DMS53 treated with DMSO at 0.1 percent for 48 hours (cell line): ENCODE data around the gene ERC2.

Experiments
- DNase-seq: peaks from one replicate; lab custom pipeline; 2025; ENCODE audit not compliant: unreplicated experiment; lab: John Stamatoyannopoulos, UW

Gene ERC2

DNA sequence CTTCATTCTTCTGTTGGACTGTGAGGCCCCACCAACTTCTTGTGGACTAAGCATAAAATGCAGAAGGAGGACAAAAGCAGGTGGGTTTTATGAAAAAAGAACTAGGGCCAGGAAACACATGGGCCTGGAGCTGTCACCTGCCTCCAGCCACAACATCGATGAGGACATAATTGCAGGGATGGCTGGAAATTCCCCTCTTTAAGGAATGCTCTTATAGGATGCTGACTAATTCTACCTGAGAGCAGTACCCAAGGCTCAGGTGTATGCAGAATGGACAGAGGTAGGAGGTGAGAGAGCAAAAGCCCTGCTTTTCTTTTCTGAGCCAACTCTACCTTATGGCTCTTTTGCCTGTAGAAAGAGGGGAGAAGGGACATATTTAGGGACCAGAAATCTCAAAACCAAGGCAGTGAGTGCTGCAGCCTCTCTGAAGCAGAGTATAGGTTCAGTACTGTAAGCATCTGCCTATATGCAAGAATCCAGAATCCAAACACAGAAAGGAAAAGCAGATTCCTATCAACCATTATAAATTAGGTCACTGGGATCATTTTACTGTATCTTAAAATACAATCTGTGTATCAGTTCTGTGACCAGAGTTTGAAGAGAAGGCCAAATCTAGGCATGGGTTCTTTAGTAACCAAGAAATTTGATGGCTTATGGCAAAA is 775.8 kb downstream of the ERC2 start:
- DNase-seq = no peak

DNA sequence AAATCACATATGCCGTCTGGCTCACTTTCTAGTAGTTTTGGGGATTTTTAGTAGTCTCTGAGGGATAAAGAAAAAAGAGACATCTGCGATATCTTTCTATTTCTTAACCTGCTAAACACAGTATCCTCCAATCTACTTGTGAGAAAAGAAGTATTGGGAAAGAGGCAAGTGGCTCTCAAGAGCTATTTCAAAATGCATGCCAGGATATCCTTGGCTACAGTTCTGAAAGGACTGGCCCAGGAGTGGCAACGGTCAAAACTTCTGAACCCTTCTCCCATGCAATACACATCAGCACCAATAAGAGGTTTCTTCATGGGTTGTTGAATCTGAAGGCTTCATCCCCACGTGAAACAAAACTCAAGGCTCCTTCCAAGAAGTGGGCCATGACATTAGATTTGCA is 777.1 kb downstream of the ERC2 start:
- DNase-seq = no peak

DNA sequence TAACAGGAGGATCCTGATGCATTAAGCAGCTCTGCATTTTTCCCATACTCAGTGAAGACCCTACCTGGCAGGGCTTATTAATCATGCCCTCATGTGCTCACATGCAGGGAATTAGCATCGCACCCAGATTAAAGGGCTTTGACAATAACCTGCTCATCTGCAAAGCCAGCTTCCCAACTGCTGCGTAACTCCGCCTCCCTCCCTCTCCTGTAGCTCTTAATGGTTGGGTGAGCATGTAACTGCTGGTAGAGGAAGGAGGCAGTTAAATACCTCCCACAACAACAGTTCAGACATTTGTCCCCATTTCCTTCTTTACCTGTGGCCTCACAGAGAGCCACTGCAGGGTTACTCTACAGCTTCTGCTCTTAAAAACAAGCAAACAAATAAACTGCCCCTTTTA is 777.5 kb downstream of the ERC2 start:
- DNase-seq = no peak

DNA sequence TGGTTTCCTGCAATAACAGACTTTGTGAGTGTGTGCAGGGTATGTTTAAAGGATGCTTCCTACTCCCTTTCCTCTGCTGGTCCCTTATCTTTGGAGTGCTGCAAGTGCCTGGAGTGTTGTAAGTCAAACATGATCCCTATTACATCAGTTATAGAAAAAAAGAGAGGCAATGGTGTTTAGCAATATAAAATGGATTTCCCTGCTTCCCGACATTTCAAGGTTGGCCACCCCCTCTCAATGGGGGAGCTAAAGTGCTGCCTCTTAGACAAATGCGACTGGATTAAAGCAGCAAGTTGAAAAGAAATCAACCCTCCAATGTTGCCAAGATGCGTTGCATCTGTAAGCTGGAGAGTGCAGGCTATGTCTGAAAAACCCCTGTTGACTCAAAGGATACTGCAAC is 778.1 kb downstream of the ERC2 start:
- no peak for DNase-seq

DNA sequence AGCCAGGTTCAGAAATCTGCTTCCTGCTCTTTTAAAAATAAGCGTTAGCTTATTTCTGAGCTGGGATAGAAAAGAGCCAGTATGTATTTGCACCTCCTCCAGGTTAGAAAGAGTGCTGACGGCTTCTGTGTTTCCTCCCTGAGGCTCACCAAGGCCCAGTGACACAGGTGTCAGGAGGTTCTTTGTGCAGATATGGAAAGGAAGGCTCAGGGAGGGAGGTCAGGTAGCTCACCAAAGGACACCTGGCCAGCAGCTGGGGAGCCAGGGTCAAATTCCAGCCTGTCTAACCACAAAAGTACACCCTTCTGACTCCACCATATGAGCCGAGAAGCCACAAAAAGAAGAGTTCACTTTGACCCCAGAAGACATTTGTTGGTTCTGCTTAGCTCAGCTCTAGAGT is 780.1 kb downstream of the ERC2 start:
- DNase-seq = no peak

DNA sequence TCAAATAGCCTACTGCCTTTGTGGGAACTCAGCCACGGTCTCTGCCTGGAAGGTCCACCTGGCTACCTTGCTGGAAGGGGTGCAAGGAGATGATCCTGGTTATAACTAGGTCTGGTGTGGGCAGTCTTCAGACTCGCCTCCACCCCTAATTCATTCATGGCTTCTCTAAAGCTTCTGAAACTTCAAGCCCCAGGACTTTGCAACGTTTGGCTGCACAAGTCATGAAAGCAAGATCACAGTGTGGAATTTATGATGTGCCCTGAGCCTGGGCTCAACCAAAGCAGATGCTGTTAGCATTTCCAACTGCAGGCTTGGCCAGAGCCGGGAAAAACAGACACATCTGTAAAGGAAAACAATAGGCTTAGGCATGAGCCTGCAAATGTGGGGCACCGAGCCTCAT is 780.7 kb downstream of the ERC2 start:
- no peak for DNase-seq

DNA sequence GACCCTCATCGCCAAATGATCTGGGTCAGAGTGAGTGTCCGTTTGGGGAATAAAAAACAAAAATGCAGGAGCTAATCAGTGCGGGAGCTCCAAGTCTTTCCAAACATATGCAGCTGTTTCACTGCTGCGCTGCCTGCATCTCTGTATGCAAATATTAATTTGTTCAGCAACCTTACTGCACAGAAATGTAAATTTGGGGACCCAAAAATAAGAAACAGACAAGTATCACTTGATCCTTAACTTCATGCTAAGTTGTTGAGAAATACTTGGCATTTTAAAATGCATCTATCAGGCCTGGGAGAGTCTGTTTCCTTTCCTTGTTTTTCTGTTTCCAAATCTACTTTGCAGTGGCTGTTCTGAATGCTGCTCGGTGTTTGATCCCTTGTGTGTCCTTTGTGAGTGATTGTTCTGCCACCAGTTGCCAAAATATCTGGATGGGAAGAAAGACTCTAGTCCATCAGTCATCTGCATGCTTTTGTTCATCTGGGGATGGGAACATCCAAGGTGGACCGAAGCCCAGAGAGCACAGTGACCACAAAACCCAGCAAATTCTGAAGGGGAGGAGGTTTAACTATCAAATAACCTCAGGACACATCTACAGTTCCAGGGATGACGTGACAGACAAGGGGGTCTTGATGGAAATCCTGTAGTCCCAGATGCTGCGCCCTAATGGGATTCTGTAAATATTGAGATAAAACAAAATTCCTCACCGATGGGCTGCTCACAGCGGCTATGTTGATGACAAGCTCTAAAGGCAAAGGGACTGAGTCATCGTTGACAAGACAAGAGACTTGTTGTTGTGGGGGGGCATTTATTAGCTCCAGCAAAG is 781.6 kb downstream of the ERC2 start:
- DNase-seq = no peak

DNA sequence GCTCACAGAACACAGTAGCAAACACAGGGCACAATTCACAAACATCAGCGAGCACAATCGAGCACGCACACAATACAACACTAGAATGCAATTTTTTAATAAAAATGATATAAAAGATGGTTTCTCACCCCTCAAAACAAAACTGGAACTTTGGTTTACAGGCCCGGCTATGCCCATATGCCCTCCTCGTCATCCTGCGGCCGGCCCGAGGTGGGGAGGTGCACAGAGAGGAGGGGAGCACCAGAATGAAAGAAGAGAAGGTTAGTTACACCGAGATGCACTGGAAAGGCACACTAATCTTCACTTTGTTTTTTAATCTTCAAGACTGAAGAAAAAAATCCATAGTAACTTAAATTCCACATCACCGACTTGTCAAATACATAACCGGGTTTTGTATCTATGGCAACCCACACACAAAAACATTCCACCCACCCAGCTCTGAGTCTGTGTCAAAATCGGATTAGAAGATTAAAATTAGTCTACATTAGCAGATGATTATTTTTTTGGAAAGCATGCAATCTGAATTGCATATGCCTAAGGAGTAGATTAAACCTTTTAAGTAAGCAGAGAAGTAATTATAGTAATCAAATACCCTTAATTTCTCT is 784.5 kb downstream of the ERC2 start:
- DNase-seq = no peak

DNA sequence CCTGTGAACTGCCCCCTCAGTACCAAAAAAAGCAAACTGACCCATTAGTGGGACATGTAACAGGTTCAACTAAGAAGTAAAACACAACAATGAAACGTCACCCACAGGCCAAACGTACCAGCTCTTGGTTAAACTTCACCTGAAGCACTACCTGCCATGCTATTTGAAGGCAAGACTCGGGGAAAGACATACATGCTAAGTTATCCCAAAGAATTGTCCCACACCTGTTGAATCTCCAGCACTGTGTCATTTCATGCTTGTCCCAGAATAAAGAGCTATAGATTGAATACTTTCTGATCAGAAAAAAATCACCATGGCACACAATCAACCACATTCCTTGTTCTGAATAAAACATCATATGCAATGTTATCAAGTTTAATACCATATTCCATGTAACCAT is 785.8 kb downstream of the ERC2 start:
- DNase-seq = no peak

DNA sequence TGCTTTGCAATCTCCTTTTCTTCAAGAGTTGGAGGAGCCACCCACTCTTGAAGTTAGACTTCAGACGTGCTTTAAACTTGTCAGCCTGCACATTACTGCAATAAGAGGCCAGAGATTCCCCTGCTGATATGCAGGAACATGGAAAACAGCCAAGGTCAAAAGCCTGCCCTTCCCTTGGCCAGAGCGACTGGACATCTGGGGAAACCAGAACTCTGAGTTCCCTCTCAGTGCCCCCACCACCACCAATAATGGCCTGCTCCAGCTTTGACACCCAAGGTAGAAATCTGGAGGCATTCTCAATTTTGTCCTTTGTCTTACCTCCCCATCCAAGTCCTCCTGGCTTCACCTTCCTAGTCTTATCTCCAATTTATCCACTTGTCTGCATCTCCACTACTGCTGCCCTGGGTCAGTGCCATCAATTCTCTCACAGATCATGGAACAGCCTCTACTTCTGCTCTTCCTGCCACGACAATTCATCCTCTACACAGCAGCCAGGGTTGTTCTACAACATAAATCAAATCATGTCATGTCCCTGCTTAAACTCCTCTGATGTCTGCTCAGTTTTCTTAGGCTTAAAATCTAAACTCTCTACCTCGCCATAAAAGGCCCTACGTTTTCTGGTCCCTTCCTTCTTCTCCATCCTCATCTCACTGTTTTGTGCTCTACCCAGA is 789.6 kb downstream of the ERC2 start:
- no peak for DNase-seq

DNA sequence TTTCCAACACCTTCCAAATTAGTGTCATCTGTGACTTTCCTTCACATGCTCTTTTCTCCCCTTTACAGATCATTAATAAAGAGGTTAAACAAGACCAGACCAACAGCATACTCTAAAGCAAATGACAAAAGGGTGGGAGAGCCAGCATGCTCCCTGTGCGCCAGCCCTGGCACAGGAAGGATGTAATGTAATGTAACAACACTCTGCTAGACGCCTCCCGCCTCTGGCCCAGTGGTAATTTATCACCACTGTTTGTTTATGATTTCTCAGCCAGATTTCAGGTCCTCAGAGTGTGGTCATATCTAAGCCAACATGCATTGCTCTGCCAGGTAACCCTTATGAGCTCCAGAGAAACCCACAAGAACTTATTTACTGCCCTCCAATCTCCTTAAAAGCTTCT is 791.6 kb downstream of the ERC2 start:
- no peak for DNase-seq

DNA sequence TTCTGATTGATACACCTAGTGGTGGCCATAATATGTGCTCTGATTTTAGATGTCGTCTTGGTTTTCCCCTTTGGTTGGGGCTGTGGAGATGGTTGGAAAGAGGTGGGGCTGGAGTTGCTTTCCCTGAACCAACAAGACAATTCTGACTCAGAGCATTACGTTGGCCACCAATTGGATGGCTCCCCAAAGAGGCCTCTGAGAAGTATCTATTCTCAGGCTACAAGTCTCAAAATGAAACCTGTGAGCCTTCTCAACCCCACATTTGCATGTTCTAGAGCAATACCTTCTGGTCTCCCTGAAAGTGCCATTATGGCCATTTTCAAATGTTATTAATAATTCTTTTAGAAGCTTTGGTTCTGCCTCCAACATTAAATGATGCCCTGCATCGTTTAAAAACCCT is 792.8 kb downstream of the ERC2 start:
- DNase-seq = no peak

DNA sequence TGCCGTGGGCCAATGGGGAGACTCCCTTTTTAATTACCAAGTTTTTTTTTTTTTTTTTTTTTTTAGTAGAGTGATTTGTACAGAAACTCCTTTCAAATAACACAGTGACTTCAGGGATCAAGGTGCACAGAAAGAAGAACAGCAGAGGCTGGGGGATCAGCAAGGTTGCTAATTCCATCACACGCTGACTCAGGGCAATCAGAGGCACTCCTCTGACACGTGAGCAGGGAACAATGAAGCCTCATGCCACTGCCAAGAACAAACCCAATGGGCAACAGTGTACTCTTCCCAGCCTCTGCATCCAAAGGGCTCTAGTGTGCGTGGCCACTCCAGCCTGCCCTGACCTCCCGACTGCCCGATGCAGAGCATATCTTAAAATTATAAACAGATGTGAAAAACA is 794.5 kb downstream of the ERC2 start:
- no peak for DNase-seq

DNA sequence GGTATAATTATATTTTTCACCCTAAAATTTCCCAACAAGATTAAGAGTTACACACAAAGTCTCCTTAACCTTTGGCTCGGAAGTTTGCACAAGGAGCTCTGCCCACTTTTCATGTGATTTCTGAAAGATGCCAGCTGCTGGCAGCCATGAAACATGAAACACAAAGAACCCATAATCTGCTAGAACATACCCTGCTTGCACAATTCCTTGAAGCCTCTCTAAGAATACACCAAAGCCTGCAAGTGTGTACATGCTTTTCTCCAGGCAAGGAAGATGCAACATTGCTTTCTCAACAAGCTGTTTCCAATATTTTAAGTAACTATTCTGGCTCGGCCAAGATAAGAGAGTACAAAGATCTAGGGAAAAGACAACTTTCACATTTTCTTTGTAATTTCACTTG is 799.1 kb downstream of the ERC2 start:
- no peak for DNase-seq

DNA sequence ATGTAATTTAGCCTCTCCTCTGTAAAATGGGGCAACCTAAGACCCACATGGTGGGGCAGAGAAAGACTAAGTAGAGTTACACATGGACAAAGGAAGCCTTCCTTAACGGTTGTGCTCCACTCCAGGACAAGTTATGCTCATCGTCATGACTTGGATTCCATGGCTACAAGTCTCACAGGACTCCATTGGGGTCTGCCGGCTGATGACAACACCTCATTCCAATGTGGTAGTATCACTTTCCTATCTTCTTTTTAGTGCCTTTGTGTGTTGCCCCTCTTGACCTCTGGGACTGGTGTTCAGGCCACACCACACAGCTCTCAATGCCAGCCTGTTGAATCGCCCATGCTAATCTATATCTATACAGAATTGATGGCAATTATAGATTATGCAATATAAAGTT is 799.9 kb downstream of the ERC2 start:
- DNase-seq = no peak

DNA sequence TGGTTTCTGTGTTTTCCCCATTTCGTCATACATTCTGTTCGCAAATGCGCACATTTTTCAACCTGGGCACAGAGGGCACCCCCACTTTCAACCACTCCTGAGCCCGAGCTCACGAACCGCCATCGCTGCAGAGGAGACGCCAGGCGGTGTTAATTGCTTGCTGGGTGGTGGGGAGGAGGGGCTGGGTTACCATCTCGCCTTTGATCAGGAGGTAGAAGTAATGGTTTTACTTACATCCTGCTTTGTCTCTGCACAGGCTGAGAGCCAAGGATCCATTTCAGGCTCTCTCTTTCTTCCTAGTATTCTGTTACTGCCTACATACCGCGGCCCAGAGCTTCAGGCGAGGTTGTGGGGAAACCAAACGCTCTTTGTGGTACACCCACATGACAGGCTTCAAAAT is 803.9 kb downstream of the ERC2 start:
- no peak for DNase-seq

DNA sequence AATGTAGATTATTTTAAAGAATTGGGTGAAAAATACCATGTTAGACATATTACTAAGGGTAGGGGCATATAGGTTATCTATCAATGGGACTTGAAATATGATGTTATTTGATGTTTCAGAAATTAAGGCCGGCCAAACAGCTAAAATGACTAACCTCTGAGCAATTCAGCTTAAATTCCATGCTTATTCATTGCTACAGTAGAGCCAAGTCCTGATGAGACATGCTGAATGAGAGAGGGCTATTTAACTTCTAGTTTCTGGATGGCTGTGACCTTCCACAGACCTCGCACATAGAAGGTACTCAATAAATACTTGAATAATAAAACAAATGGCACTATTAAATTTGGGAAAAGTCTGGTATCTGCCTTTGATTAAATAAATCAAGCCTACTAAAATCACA is 805.6 kb downstream of the ERC2 start:
- no peak for DNase-seq

DNA sequence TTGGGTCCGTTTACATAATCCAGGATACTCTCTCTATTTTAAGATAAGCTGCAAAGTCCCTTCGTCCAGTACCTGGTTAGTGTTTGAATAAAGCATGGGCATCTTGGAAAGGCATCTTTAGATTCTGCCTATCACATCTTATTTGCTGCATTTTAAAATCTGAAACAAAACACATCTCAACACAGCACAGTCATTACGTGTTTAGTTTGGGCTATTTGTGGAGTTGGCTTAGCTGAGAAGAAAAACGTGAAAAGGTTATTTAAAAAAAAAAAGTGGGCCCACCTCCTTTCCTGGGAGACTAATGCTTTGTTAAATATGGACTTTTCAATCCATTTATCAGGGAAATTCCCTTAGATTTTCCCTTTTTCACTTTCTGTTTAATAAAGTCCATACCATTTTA is 806.7 kb downstream of the ERC2 start:
- DNase-seq = no peak

DNA sequence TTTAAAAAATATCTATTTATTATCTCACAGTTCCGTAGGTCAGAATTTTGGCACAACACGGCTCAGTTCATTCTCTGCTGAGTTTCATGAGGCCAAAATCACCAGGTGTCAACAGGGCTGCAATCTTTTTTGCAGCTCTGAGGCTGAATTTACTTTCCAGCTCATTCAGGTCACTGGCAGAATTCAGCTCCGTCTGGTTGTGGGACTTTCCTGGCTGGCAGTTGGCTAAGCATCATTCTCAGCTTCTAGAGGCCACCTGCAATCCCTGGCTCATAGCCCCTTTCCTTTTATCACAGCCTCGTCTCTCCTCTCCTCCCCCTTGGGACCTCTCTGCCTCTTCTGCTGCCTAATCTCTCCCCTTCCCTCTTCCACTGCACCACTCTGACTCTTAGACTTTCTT is 807.1 kb downstream of the ERC2 start:
- DNase-seq = no peak

DNA sequence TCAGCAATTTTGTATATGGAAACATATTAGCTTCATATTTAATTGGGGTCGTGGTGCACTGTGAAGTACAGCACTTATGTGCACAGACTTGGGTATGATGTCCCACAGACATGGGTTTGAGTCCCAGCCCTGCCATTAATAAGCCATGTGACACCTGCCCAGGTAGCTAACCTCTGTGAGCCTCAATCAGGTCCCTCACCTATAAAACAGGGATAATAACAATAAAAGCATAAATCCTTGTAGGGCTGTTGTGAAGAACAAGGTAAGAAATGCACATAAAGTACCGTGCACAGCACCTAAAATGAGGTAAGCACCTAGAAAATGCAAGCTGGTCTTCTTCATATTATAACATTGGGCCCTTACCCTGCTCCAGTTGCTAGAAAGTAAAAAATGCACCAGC is 807.6 kb downstream of the ERC2 start:
- DNase-seq = no peak

DNA sequence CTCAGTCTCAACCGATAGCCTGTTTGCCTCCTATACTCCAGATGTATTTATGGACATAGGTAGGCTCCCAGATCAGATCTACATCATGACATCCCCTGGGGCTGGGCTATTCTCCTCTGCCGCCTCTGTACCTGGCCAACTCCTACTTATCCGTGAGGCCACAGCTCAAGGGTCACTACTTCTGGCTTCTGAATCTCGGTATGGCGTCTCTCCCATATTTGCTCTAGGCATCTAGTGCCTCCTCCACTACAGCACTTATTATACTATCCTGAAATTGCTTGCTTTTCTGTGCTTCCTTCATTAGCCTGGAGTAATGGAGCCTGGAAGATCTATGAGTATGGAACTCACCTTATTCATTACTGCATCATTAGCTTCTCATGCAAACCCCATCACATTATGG is 808.6 kb downstream of the ERC2 start:
- DNase-seq = no peak
